ENCODE measurements around the gene TKTL2.

- no peak for TF ChIP-seq CTCF (IDR thresholded peaks at IDR 0.05)
- no peak for TF ChIP-seq POLR2A (IDR thresholded peaks at IDR 0.05)
- no peak for TF ChIP-seq POLR2AphosphoS5 (IDR thresholded peaks at IDR 0.05)
These were observed at the start of gene TKTL2 for GRCh38 chr4:163473576-163473975.

Data from breast epithelium (tissue), 3 donors.